Mucosa of descending colon (tissue), 3 donors: Measurements from ENCODE around the gene NKD2. TPM values are rescaled to one million over a fixed set of nuclear protein-coding genes. Genes with fewer than 3 reads are reported as not detected.

Experiments used
- ATAC-seq: fragments of 200-7000 bp; cut with Tn5 transposase; one replicate; pipeline ENCODE4 v1.9.1; 2020; ENCODE audit warnings: mild to moderate bottlenecking, moderate library complexity
- DNase-seq, 3 donors: peaks; one replicate each; pipeline ENCODE4 v3.0.0-alpha.2; 2020
- H3K36me3 ChIP-seq: fragments of 200-600 bp; one replicate; pipeline ENCODE4 v1.8.0; 2021; ENCODE audit warnings: low read depth, mild to moderate bottlenecking
- H3K4me1 ChIP-seq: fragments of 200-600 bp; one replicate; pipeline ENCODE4 v1.8.0; 2021; ENCODE audit warnings: low read depth, mild to moderate bottlenecking
- H3K4me3 ChIP-seq: fragments of 200-600 bp; one replicate; pipeline ENCODE4 v1.8.0; 2021; ENCODE audit warnings: mild to moderate bottlenecking
- H3K9me3 ChIP-seq: fragments of 200-600 bp; one replicate; pipeline ENCODE4 v1.8.0; 2021; ENCODE audit warnings: mild to moderate bottlenecking
- CTCF ChIP-seq: fragments of 200-600 bp; IDR thresholded peaks from one replicate; pipeline ENCODE4 v1.8.0; 2022; ENCODE audit warnings: antibody characterized with exemption, mild to moderate bottlenecking
- intact Hi-C, 2 donors: fragments of 100-400 bp; cut with DNase I in 1 of 2; cut with micrococcal nuclease in 1 of 2; formaldehyde crosslinking; loops; one replicate each; pipeline versions ENCODE4 v1.11.0 to v1.11.1; 2022; cut with DNase I, micrococcal nuclease
- total RNA-seq, 3 donors: library from RNA; stranded (reverse); fragmentation: NEBNext Ultra II Directional in 2 of 3; extraction: Animal tissue kit (Norgen Biotek cat#: 25700) in 2 of 3; gene quantifications; one replicate each; pipeline versions ENCODE4 v1.2.1 to v1.2.4, GENCODE V29; 2021 to 2023
- donor health status: DM: no; HTN: no; CAD: no; lungs with moderate emphysema.
- donor health status: DM: no; HTN: no; CAD: no.
- donor health status: DM: no; HTN: yes; CAD: no.

NKD2 gene
- total RNA-seq, 3 donors from 2014 or later: 0.93 to 3.7 (median 2.1) TPM

- Histone ChIP-seq H3K36me3 (no peaks in the 10 kb centered on the region), H3K4me1 (no peaks in the 10 kb centered on the region), H3K9me3 (no peaks in the 10 kb centered on the region), H3K4me3 (no peak overlapping the region)
- ATAC-seq (peak; percentile 5), DNase-seq (no peak)
- no peak for TF ChIP-seq CTCF
- intact Hi-C loops: no loop called here
These were observed 57.5 kb downstream of the NKD2 start for GRCh38 chr5:1065891-1066650.

- intact Hi-C loops: no loop called here
- no peaks in the 10 kb centered on the region for H3K36me3 ChIP-seq
- no peak for ATAC-seq
- H3K9me3 ChIP-seq: no peaks in the 10 kb centered on the region
- H3K4me3 ChIP-seq: no peak overlapping the region
- no peak for DNase-seq
- no peaks in the 10 kb centered on the region for H3K4me1 ChIP-seq
- TF ChIP-seq CTCF: no peak
These were observed 58.1 kb downstream of the NKD2 start for GRCh38 chr5:1066676-1067075.

GRCh38 chr5:1067141-1068121, 58.8 kb downstream of the NKD2 start:
- TF ChIP-seq CTCF: no peak
- DNase-seq: no peak
- no peak for ATAC-seq
- Histone ChIP-seq H3K9me3 (no peaks in the 10 kb centered on the region), H3K4me1 (no peaks in the 10 kb centered on the region), H3K36me3 (no peaks in the 10 kb centered on the region), H3K4me3 (no peak overlapping the region)
- intact Hi-C loops: no loop called here

- DNase-seq (peak in 1 of 3 donors; percentile 38), ATAC-seq (no peak)
- no peak for TF ChIP-seq CTCF
- H3K36me3 ChIP-seq: no peaks in the 10 kb centered on the region
- H3K4me1 ChIP-seq: no peaks in the 10 kb centered on the region
- no peaks in the 10 kb centered on the region for H3K9me3 ChIP-seq
- H3K4me3 ChIP-seq: no peak overlapping the region
- intact Hi-C loops: no loop called here
These were observed 59.7 kb downstream of the NKD2 start for GRCh38 chr5:1068204-1068894.

GRCh38 chr5:1068895-1069719, 60.5 kb downstream of the NKD2 start:
- ATAC-seq (no peak), DNase-seq (peak in 1 of 3 donors; percentile 46)
- intact Hi-C loops: no loop called here
- no peak for TF ChIP-seq CTCF
- Histone ChIP-seq H3K9me3 (no peaks in the 10 kb centered on the region), H3K4me1 (no peaks in the 10 kb centered on the region), H3K36me3 (no peaks in the 10 kb centered on the region), H3K4me3 (no peak overlapping the region)
